Stimulated activated CD4-positive, alpha-beta T cell treated with anti-CD3 and anti-CD28 coated beads, TNF-alpha, amount 100 ng/mL, for 4 hours (primary cell): Measurements from ENCODE around the gene OR52E5.

Experiments used
- DNase-seq, 3 experiments: peaks; one replicate each; pipeline ENCODE4 v3.0.0-alpha.2; 2020; ENCODE audit warnings: low read depth in 3 of 3

Gene OR52E5

GRCh38 chr11:5892908-5893307 lies at the start of gene OR52E5:
Gene OR52E5, plus strand, starts transcription at chr11:5893208. Its CDS starts 7,569 bp downstream, at chr11:5900777.
- no peak for DNase-seq

GRCh38 chr11:5846701-5847100 lies 46.3 kb upstream of the OR52E5 start:
- DNase-seq, result no peak

- DNase-seq, result no peak
These were observed 45.3 kb upstream of the OR52E5 start for GRCh38 chr11:5847711-5848110.

GRCh38 chr11:5851002-5851401 lies 42.0 kb upstream of the OR52E5 start:
- DNase-seq, result no peak

- DNase-seq, result no peak
These were observed 35.4 kb upstream of the OR52E5 start, which contains the start of gene OR52E8 for GRCh38 chr11:5857590-5857989. Gene OR52E8, minus strand, starts transcription at chr11:5857690. Its CDS starts 0 bp downstream, at chr11:5857690.

- no peak for DNase-seq
These were observed 27.2 kb upstream of the OR52E5 start for GRCh38 chr11:5865826-5866225.

GRCh38 chr11:5878564-5878963 lies 14.4 kb upstream of the OR52E5 start:
- no peak for DNase-seq

- DNase-seq, result no peak
These were observed 12.7 kb upstream of the OR52E5 start, which contains the start of gene OR52E4 for GRCh38 chr11:5880329-5880728. Gene OR52E4, plus strand, starts transcription at chr11:5880629. Its CDS starts 3,664 bp downstream, at chr11:5884293.

- DNase-seq, result no peak
These were observed 11.3 kb upstream of the OR52E5 start for GRCh38 chr11:5881756-5882155.

GRCh38 chr11:5887172-5887571 lies 5.8 kb upstream of the OR52E5 start:
- no peak for DNase-seq

GRCh38 chr11:5887661-5888060 lies 5.3 kb upstream of the OR52E5 start:
- no peak for DNase-seq

GRCh38 chr11:5891216-5891800 lies 1.7 kb upstream of the OR52E5 start:
- no peak for DNase-seq

- no peak for DNase-seq
These were observed 6.5 kb downstream of the OR52E5 start for GRCh38 chr11:5899534-5899933.

GRCh38 chr11:5910540-5910939 lies 17.5 kb downstream of the OR52E5 start:
- DNase-seq, result no peak

- no peak for DNase-seq
These were observed 29.9 kb downstream of the OR52E5 start for GRCh38 chr11:5922749-5923426.

GRCh38 chr11:5923427-5923776 lies 30.4 kb downstream of the OR52E5 start:
- no peak for DNase-seq

- no peak for DNase-seq
These were observed 30.8 kb downstream of the OR52E5 start for GRCh38 chr11:5923794-5924193.

- no peak for DNase-seq
These were observed 35.3 kb downstream of the OR52E5 start for GRCh38 chr11:5928271-5928670.

GRCh38 chr11:5928811-5929210 lies 35.8 kb downstream of the OR52E5 start:
- DNase-seq, result no peak

- no peak for DNase-seq
These were observed 36.8 kb downstream of the OR52E5 start for GRCh38 chr11:5929571-5930368.

- no peak for DNase-seq
These were observed 37.6 kb downstream of the OR52E5 start for GRCh38 chr11:5930614-5931013.

- no peak for DNase-seq
These were observed 38.1 kb downstream of the OR52E5 start for GRCh38 chr11:5931061-5931460.

GRCh38 chr11:5932671-5933070 lies 39.7 kb downstream of the OR52E5 start:
- no peak for DNase-seq
